Neuronal stem cell (in vitro differentiated cells): Measurements from ENCODE around the gene ERC1.
"Not testable (repeated sequence)": the region's sequence is repeated elsewhere in the genome, so short reads cannot be mapped to it uniquely, and the experiment has no call there.

ENCODE experiments used
- DNase-seq: peaks from one replicate; pipeline ENCODE4 v3.0.0-alpha.2; 2013; ENCODE audit warnings: low spot score
- H2AFZ ChIP-seq: one replicate; pipeline ENCODE4 v1.6.1; 2013; ENCODE audit warnings: mild to moderate bottlenecking, low read length, inconsistent platforms
- H2AK5ac ChIP-seq: 2 replicates; pipeline ENCODE4 v1.6.1; 2013; ENCODE audit warnings: low read depth, mild to moderate bottlenecking, inconsistent platforms, low read length, moderate library complexity, mixed read lengths
- H2BK120ac ChIP-seq: 2 replicates; pipeline ENCODE4 v1.6.1; 2013; ENCODE audit warnings: low read depth, mild to moderate bottlenecking, inconsistent platforms, low read length, moderate library complexity, mixed read lengths
- H2BK12ac ChIP-seq: one replicate; pipeline ENCODE4 v1.6.1; 2013; ENCODE audit warnings: low read length, inconsistent platforms
- H2BK15ac ChIP-seq: 2 replicates; pipeline ENCODE4 v1.6.1; 2013; ENCODE audit warnings: mild to moderate bottlenecking, low read length, inconsistent platforms, mixed read lengths
- H2BK5ac ChIP-seq: one replicate; pipeline ENCODE4 v1.6.1; 2013; ENCODE audit warnings: inconsistent platforms, mild to moderate bottlenecking, low read length, moderate library complexity
- H3K14ac ChIP-seq: one replicate; pipeline ENCODE4 v1.6.1; 2013; ENCODE audit warnings: low read length, inconsistent platforms
- H3K18ac ChIP-seq: 2 replicates; pipeline ENCODE4 v1.6.1; 2013; ENCODE audit warnings: low read length, inconsistent platforms
- H3K23ac ChIP-seq: 2 replicates; pipeline ENCODE4 v1.6.1; 2013; ENCODE audit warnings: low read depth, mild to moderate bottlenecking, mixed read lengths, low read length, inconsistent platforms; ENCODE audit not compliant: poor library complexity
- H3K27ac ChIP-seq: replicated peaks from 3 replicates; pipeline ENCODE4 v1.5.1; 2013; ENCODE audit warnings: low read length, inconsistent platforms
- H3K27me3 ChIP-seq, 3 experiments: 2 replicates each; pipeline ENCODE4 v1.6.1; 2013; ENCODE audit warnings: low read length in 3 of 3, mild to moderate bottlenecking in 2 of 3, inconsistent platforms in 1 of 3, low read depth in 1 of 3, mixed read lengths in 1 of 3, moderate library complexity in 1 of 3; ENCODE audit not compliant: control insufficient read depth in 3 of 3, insufficient read depth in 3 of 3
- H3K36me3 ChIP-seq, 2 donors: replicated peaks in 1 of 2; 2 replicates each; pipeline ENCODE4 v1.6.1; 2013; ENCODE audit warnings: low read length in 2 of 2; ENCODE audit not compliant: control insufficient read depth in 2 of 2, insufficient read depth in 2 of 2
- H3K4ac ChIP-seq: 2 replicates; pipeline ENCODE4 v1.6.1; 2013; ENCODE audit warnings: inconsistent platforms, mild to moderate bottlenecking, low read length, moderate library complexity
- H3K4me1 ChIP-seq, 2 donors: 1 replicate in 1 of 2; 2 replicates in 1 of 2; pipeline ENCODE4 v1.6.1; 2013; ENCODE audit warnings: low read length in 2 of 2, low read depth in 1 of 2; ENCODE audit not compliant: control insufficient read depth in 2 of 2, insufficient read depth in 1 of 2
- H3K4me2 ChIP-seq: one replicate; pipeline ENCODE4 v1.6.1; 2013; ENCODE audit warnings: mild to moderate bottlenecking, low read length, inconsistent platforms; ENCODE audit not compliant: insufficient read depth, poor library complexity, severe bottlenecking
- H3K4me3 ChIP-seq, 2 donors: 2 replicates each; pipeline ENCODE4 v1.5.1; 2013; ENCODE audit warnings: low read length in 2 of 2, mild to moderate bottlenecking in 2 of 2, inconsistent platforms in 1 of 2, moderate library complexity in 1 of 2
- H3K79me1 ChIP-seq: one replicate; pipeline ENCODE4 v1.6.1; 2013; ENCODE audit warnings: low read depth, mild to moderate bottlenecking, inconsistent platforms, low read length, moderate library complexity
- H3K9ac ChIP-seq: one replicate; pipeline ENCODE4 v1.6.1; 2013; ENCODE audit warnings: mild to moderate bottlenecking, low read depth, low read length, inconsistent platforms; ENCODE audit not compliant: poor library complexity
- H3K9me3 ChIP-seq, 2 donors: replicated peaks in 1 of 2; 2 replicates each; pipeline versions ENCODE3 to v1.6.1; 2013; ENCODE audit warnings: low read length in 2 of 2, mild to moderate bottlenecking in 2 of 2, inconsistent platforms in 1 of 2, low read depth in 1 of 2, mixed read lengths in 1 of 2, moderate library complexity in 1 of 2; ENCODE audit not compliant: control insufficient read depth in 2 of 2, insufficient read depth in 1 of 2
- H4K8ac ChIP-seq: one replicate; pipeline ENCODE4 v1.6.1; 2013; ENCODE audit warnings: low read depth, mild to moderate bottlenecking, inconsistent platforms, low read length, moderate library complexity
- H4K91ac ChIP-seq: one replicate; pipeline ENCODE4 v1.6.1; 2013; ENCODE audit warnings: low read length, low read depth, mild to moderate bottlenecking, inconsistent platforms; ENCODE audit not compliant: poor library complexity
- WGBS, 2 donors: extraction: QIAGEN DNeasy Blood & Tissue Kit; methylation state at CpG; one replicate each; pipeline ENCODE4 v1.1.7; 2013; ENCODE audit warnings: missing lambda C conversion rate in 2 of 2, mixed read lengths in 1 of 2; ENCODE audit not compliant: insufficient read length in 2 of 2, insufficient replicate concordance in 1 of 2; ENCODE audit errors: extremely low coverage in 2 of 2; 5-methylcytosine and 5-hydroxymethylcytosine counted together

Gene ERC1

GRCh38 chr12:999736-1000135 lies 8.7 kb downstream of the ERC1 start:
- H3K4me1 ChIP-seq, H4K8ac ChIP-seq, H2AFZ ChIP-seq, H3K4me2 ChIP-seq, H3K23ac ChIP-seq, H2AK5ac ChIP-seq, H3K79me1 ChIP-seq, H4K91ac ChIP-seq, H3K27ac ChIP-seq, H3K9me3 ChIP-seq, DNase-seq, H2BK15ac ChIP-seq, H3K9ac ChIP-seq, H2BK12ac ChIP-seq, H3K14ac ChIP-seq, H2BK120ac ChIP-seq, H3K18ac ChIP-seq, H3K36me3 ChIP-seq, H2BK5ac ChIP-seq, H3K27me3 ChIP-seq, H3K4ac ChIP-seq, H3K4me3 ChIP-seq: not testable (repeated sequence)
- WGBS, 2 donors, result no CpG with 5 or more reads among the region's 7 CpGs

- H2AK5ac ChIP-seq, result no peak overlapping the region
- H2AFZ ChIP-seq, result no peak overlapping the region
- H3K14ac ChIP-seq, result no peak overlapping the region
- no peak overlapping the region for H3K23ac ChIP-seq
- no peaks in the 10 kb centered on the region for H3K9me3 ChIP-seq
- no peak overlapping the region for H3K18ac ChIP-seq
- H3K4me3 ChIP-seq, result no peak overlapping the region
- no peak overlapping the region for H2BK15ac ChIP-seq
- no peak overlapping the region for H2BK12ac ChIP-seq
- no peaks in the 10 kb centered on the region for H3K79me1 ChIP-seq
- WGBS, 2 donors, result no CpG with 5 or more reads among the region's 3 CpGs
- H4K91ac ChIP-seq, result no peak overlapping the region
- H3K4me1 ChIP-seq, result peaks cover 2 to 9% of the 10 kb centered on the region in 2 donors
- DNase-seq, result no peak
- H3K36me3 ChIP-seq, result peaks cover 0 to 5% of the 10 kb centered on the region in 2 donors
- no peak overlapping the region for H3K9ac ChIP-seq
- H3K27me3 ChIP-seq, result no peaks in the 10 kb centered on the region
- H4K8ac ChIP-seq, result no peak overlapping the region
- H3K4me2 ChIP-seq, result no peak overlapping the region
- no peak overlapping the region for H2BK120ac ChIP-seq
- H2BK5ac ChIP-seq, result no peak overlapping the region
- no peak overlapping the region for H3K27ac ChIP-seq
- no peak overlapping the region for H3K4ac ChIP-seq
Observed at GRCh38 chr12:1001507-1001906, 10.5 kb downstream of the ERC1 start.

- H2AK5ac ChIP-seq, result no peak overlapping the region
- H3K9me3 ChIP-seq, result no peaks in the 10 kb centered on the region
- no peak overlapping the region for H3K14ac ChIP-seq
- no peak overlapping the region for H3K9ac ChIP-seq
- no peak overlapping the region for H2BK12ac ChIP-seq
- no peak overlapping the region for H3K27ac ChIP-seq
- H2BK5ac ChIP-seq, result no peak overlapping the region
- peaks cover 2 to 9% of the 10 kb centered on the region in 2 donors for H3K4me1 ChIP-seq
- no peak overlapping the region for H3K18ac ChIP-seq
- peak; percentile 51 for DNase-seq
- no peak overlapping the region for H4K8ac ChIP-seq
- no CpG with 5 or more reads among the region's 3 CpGs for WGBS, 2 donors
- no peaks in the 10 kb centered on the region for H3K27me3 ChIP-seq
- no peaks in the 10 kb centered on the region for H3K79me1 ChIP-seq
- no peak overlapping the region for H3K4me2 ChIP-seq
- no peak overlapping the region for H2BK120ac ChIP-seq
- H4K91ac ChIP-seq, result no peak overlapping the region
- no peak overlapping the region for H3K23ac ChIP-seq
- H2BK15ac ChIP-seq, result no peak overlapping the region
- no peak overlapping the region for H3K4me3 ChIP-seq
- no peak overlapping the region for H3K4ac ChIP-seq
- peaks cover 0 to 5% of the 10 kb centered on the region in 2 donors for H3K36me3 ChIP-seq
- no peak overlapping the region for H2AFZ ChIP-seq
Observed at GRCh38 chr12:1003600-1004271, 12.7 kb downstream of the ERC1 start.

GRCh38 chr12:1006255-1006654 lies 15.2 kb downstream of the ERC1 start:
- no peak overlapping the region for H2BK15ac ChIP-seq
- H3K14ac ChIP-seq, result no peak overlapping the region
- no peaks in the 10 kb centered on the region for H3K27me3 ChIP-seq
- no CpG with 5 or more reads among the region's 6 CpGs for WGBS, 2 donors
- no peak overlapping the region for H3K4ac ChIP-seq
- H3K9me3 ChIP-seq, result no peaks in the 10 kb centered on the region
- H2BK5ac ChIP-seq, result no peak overlapping the region
- no peak for DNase-seq
- no peak overlapping the region for H3K27ac ChIP-seq
- no peak overlapping the region for H3K18ac ChIP-seq
- H2BK120ac ChIP-seq, result no peak overlapping the region
- H3K79me1 ChIP-seq, result no peaks in the 10 kb centered on the region
- H3K4me1 ChIP-seq, result peaks cover 2 to 9% of the 10 kb centered on the region in 2 donors
- no peak overlapping the region for H2BK12ac ChIP-seq
- H2AK5ac ChIP-seq, result no peak overlapping the region
- no peak overlapping the region for H3K9ac ChIP-seq
- no peak overlapping the region for H2AFZ ChIP-seq
- no peak overlapping the region for H4K8ac ChIP-seq
- no peak overlapping the region for H3K23ac ChIP-seq
- H4K91ac ChIP-seq, result no peak overlapping the region
- H3K36me3 ChIP-seq, result peaks cover 0 to 2% of the 10 kb centered on the region in 2 donors
- no peak overlapping the region for H3K4me3 ChIP-seq
- H3K4me2 ChIP-seq, result no peak overlapping the region
